Fibroblast of skin of right quadriceps (primary cell): ENCODE measurements around the gene AK5.

Experiments
- DNase-seq: peaks from one replicate; pipeline ENCODE4 v3.0.0-alpha.2; 2013

Gene AK5

DNA sequence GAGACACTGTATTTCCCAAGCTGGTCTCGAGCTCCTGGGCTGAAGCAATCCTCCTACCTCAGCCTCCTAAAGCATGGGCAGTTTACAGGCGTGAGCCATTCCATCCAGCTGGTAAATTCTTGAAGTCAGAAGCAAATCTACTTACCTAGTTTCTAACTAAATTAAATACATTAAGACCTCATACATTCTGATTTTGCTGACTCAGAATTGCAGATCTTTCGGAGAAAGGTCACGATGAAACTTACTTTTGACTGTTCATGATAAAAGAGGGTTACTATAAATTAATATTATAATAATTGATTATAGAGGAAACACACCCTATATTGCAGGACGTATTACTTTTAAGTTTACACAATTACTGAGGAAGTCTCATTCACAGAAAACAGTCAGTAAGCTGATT is 268.3 kb downstream of the AK5 start:
- DNase-seq, result no peak

DNA sequence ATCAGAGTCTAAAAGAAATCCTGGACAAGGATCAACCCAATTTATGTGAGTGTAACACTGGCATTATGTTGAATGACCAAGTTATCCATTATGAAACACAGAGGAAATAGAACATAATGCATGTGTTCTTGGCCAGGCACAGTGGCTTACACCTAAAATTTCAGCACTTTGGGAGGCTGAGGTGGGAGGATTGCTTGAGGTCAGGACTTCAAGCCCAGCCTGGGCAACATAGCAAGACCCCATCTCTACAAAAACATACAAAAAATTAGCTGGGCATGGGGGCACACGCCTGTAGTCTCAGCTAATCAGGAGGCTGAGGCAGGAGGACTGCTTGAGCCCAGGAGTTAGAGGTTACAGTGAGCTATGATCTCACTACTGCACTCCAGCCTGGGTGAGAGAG is 270.8 kb downstream of the AK5 start:
- no peak for DNase-seq

DNA sequence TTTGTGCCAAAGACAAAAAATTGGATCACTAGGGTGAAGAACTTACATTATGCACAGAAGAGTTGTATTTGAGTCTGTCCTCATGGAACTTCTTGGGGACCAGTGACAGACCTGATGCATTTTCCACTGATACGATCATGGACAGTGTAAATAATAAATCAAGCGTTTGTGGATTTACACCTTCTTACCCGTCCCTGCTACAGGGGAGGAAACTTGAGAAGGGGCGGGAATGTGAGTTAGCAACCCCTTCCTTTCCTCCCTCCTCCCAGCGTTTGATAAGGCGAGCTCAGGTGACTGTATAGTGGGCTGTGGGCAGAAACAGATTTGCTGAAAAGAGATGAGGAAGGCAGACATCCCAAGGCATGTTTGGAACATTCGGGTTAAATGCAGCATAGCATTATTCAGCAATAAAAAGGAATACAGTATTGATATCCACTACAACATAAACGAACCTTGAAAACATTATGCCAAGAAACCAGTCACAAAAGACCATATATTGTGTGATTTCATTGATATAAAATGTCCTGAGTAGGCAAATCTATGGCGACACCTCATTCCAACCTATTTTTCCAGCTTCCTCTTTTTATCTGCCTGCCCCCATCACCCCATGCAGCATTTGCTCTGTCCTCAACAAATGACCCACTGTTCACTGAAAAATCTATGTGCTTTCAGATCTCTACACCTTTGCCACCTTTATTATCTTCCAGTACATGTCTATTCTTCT is 271.9 kb downstream of the AK5 start:
- no peak for DNase-seq

GRCh38 chr1:77556045-77556444 is 274.2 kb downstream of the AK5 start:
- no peak for DNase-seq

GRCh38 chr1:77557053-77557452 is 275.2 kb downstream of the AK5 start:
- no peak for DNase-seq

DNA sequence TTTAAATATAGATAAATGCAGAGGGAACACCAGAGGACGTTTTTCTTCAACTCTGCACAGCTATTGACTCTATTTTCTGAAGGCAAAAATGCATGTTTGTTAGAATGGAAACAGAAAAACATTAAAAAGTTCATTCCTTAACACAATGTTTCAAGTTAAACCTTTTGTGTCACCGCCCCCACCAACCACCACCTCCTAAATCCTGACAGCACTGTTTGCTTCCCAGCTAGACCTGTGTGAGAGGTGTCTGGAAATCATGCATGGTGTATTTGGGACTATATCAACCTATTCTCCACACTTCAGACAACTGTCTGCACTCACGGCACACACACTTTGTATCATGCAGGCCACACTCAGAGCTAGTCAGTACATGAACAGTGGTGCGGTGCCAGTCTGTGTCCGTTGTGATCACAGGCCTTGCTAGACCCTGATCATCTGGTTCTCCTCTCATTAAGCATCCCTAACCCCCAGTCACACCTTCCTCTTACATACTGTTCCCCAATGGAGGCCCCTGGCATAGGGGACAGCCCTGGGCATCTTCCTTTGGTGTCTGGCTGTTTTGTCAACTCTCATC is 276.9 kb downstream of the AK5 start:
- no peak for DNase-seq

- no peak for DNase-seq
Observed at GRCh38 chr1:77560741-77561140, 278.9 kb downstream of the AK5 start.

GRCh38 chr1:77562596-77563150 is 280.9 kb downstream of the AK5 start:
- no peak for DNase-seq

GRCh38 chr1:77565321-77565720 is 283.5 kb downstream of the AK5 start:
- DNase-seq, result peak; percentile 34

DNA sequence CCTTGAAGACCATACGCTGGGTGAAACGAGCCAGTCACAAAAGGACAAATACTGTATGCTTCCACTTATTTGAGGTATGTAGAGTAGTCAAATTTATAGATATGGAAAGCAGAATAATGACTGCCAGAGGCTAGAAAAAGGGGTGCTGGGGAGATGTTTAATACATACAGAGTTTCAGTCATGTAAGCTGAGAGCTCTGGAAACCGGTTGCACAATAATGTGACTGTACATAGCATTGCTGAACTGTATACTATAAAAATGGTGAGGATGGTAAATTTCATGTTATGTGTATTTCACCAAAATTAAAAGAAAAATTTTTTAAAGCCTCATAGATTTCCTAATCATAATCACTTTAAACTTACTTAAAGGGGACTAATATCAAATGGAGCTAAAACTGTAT is 289.8 kb downstream of the AK5 start:
- DNase-seq, result no peak

DNA sequence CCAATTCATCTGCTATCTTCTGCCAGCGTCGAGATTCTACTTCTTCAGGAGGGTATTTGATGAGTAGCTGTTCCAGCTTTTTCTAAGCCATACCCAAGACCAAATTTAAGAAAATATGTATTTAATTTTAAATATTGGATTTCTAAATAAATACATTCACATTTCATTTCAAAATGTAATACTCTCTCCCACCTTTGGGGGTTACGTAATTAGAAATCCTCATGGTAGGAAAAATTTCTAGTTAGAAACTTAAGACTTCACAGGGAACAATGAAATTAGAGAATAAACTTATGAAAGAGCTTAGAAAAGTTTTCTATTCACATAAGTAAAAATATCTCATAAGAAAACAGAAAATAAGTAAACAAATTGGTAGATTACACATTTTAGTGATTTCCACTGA is 297.7 kb downstream of the AK5 start:
- no peak for DNase-seq

- DNase-seq, result no peak
Observed at GRCh38 chr1:77582905-77583304, 301.1 kb downstream of the AK5 start.

DNA sequence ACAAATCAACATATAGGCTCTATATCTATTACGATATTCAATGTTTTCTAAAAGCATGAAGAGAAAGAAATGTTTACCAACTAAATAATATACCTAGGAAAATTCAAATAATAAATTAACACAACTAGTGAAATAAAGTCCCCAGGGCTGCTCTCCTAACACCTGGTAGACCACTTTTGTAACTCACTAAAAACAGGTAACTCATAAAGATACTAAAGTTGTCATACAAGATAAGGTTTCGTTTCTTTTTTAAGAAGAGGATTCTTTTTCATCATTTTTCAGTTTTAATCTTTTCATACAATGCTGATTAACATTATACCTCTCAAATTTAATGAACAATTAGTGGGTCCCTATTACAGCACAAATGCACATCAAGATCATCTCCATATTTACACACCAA is 301.7 kb downstream of the AK5 start:
- no peak for DNase-seq

DNA sequence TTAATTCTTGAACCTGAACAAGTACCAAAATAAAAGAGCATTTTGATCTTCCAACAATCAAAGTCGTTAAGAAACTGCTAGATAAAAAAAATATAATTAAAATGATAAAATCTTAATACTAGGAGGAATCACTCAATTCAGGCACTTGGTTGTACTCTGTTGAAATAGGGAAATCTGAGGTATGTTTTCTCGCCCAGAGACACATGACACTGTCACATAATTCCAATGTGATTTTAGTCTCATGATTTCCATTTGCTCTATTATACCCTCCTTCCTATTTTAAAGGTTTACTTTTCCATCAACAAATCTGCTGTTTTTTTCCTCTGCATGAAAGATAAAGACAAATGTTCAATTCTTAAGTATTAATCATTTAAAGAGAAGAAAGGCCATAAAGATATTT is 303.1 kb downstream of the AK5 start:
- no peak for DNase-seq

GRCh38 chr1:77585610-77586314 is 303.9 kb downstream of the AK5 start:
- no peak for DNase-seq

DNA sequence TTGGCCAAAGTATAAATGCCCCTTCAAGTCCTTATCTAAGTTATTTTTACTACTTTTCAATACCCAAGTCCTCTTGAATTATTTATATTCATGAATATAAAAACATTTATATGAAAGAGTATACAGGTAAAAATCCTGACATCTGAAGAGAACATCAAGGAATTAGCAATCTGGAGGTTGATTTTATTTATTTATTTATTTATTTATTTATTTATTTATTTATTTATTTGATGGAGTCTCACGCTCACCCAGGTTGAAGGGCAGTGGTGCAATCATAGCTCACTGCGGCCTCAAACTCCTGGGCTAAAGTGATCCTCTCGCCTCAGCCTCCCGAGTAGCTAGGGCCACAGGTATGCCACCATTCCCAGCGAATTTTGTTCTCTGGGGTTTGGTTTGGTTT is 307.4 kb downstream of the AK5 start:
- DNase-seq, result no peak

GRCh38 chr1:77590651-77591050 is 308.8 kb downstream of the AK5 start:
- DNase-seq, result no peak

DNA sequence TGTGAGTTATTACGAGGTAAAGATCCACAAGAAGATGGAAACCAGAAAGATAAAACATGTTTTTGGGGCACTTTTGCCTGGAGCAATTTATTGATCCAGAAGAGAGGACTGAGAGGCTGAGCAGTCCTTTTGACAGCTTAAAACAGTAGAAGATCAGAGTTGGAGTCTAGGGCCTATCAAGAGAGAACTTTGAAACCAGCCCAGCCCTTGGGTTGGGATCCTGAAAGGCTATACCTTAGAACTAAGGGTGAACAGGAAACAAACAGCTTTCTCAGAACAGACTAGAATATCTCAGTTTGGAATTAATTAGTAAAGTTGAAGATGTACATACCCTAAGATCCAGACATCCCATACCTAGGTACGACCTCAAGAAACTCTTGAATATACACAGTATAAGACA is 311.1 kb downstream of the AK5 start:
- DNase-seq, result no peak

DNA sequence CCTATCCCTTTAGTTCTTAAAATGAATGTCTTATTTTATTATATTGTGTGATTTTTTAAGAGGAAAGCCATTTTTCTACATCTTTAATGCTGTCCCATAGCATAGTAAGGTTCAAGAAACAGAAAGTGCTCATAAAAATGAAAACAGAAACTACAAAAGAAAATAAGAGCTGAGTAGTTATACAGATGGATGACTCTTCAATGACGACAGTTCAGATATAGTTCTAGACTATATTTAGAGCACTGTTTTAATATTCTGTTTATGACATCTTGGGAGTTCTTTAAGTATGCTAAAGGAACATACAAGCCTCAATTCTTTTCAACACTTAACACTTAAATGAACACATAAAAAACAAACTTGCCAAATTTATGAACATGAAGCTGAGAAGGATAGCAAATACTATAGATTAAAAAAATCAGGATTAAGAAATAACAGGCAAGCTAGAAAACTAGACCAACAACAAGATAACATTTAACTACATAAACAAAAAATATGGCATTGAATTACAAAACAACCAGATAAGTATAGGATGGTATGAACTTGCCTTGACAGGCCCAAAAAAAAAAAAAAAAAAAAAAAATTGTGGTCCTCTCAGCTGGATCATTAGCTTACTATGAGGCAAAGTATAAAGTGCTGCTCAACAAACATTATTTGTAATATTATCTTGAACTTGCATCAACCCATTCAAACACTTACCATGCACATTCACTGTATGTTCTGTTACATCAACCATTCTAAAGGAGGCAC is 312.7 kb downstream of the AK5 start:
- DNase-seq, result no peak

DNA sequence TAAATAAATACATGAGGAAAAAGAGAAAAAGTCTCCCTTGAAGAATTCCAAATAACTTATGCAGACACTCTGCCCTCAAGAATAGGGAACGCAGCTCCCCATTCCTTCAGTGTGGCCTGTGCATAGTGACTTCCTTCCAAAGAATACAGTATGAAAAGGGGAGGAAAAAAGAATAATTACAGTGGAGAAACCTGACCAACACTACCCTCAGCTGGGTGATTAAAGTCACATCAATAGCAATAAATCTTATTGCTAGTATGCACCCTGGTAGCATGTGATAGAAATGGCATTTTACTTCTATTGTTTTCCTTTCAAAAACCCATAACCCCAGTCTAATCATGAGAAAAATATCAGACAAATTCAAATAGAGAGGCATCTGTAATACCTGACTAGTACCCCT is 315.5 kb downstream of the AK5 start:
- DNase-seq, result no peak

DNA sequence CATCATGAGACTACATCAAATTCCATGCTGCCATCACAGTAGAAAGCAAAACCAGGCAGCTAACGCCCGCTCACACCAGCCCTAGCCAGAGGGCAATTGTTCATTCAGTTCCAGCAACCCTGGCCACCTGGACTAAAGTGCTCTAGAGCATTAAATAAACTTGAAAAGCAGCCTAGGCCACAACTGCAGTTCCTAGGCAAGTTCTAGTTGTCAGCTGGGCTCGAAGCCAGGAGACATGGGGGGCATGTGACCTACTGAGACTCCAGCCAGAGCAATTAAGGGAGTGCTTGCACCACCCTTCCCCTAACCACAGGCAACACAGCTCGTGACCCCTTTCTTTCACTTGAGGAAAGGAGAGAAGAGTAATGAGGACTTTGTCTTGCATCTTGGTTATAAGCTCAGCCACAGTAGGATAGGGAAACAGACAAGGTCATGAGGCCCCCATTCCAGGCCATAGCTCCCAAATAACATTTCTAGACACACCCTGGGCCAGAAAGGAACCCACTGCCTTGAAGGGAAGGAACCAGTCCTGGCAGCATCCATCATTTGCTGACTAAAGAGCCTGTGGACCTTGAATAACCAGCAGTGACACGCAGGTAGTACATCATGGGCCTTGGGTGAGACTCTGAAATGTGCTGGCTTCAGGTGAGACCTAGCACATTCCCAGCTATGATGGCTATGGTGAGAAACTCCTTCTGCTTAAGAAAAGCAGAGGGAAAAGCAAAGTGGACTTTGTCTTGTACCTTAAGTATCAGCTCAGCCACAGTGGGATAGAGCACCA is 323.6 kb downstream of the AK5 start:
- DNase-seq, result peak; percentile 35

- no peak for DNase-seq
Observed at GRCh38 chr1:77608893-77609292, 327.1 kb downstream of the AK5 start.
